HCT116 (cell line): ENCODE data around the gene PDLIM3. TPM values are rescaled to one million over a fixed set of nuclear protein-coding genes. Genes with fewer than 3 reads are reported as not detected.

ENCODE experiments used
- ATAC-seq: fragments of 200-7000 bp; cut with Tn5 transposase; 2 replicates; pipeline ENCODE4 v1.9.1; 2020; ENCODE audit warnings: mild to moderate bottlenecking, moderate library complexity
- BruUV-seq: library from RNA; stranded (reverse); fragments of 400-500 nt; replicated peaks from 2 replicates; lab custom pipeline; 2021; lab: Mats Ljungman, UMichigan
- CTCF ChIA-PET: fragments of 300-600 bp; sonication (Branson Sonifier 250); formaldehyde crosslinking; loops from one replicate; lab custom pipeline; 2021; ENCODE audit warnings: antibody characterized with exemption; lab: Charles Lee
- POLR2A ChIA-PET: fragments of 300-600, 350-600 bp; sonication (Branson Sonifier 250); formaldehyde crosslinking; loops from one replicate; lab custom pipeline; 2021; ENCODE audit warnings: antibody characterized with exemption; lab: Charles Lee
- RAD21 ChIA-PET, 2 experiments: fragments of 300-600 bp; sonication (Branson Sonifier 250); formaldehyde crosslinking; loops; one replicate each; lab custom pipeline; 2023; ENCODE audit warnings: low total read pairs in 2 of 2; ENCODE audit not compliant: uncharacterized antibody in 2 of 2, unreplicated experiment in 2 of 2, low non-redundant PET in 1 of 2; lab: Charles Lee
- DNase-seq: peaks from one replicate; pipeline ENCODE4 v3.0.0-alpha.2; 2010; ENCODE audit warnings: low read depth, low spot score
- H2AFZ ChIP-seq: fragments of 200-600 bp; shearing (Covaris generic), sonication (generic); 2 replicates; pipeline ENCODE4 v1.6.1; 2017; ENCODE audit warnings: low read depth, mixed run types, mixed read lengths, antibody characterized with exemption, low read length; ENCODE audit not compliant: poor library complexity, severe bottlenecking
- H3K27ac ChIP-seq: 2 replicates; pipeline ENCODE4 v1.5.1; 2012; ENCODE audit warnings: low read depth, low read length
- H3K27me3 ChIP-seq: fragments of 200-600 bp; sonication (generic); 2 replicates; pipeline ENCODE4 v1.6.1; 2016; ENCODE audit warnings: mixed run types, low read length, mixed read lengths; ENCODE audit not compliant: insufficient read depth
- H3K36me3 ChIP-seq, 2 experiments: fragments of 200-500 bp in 1 of 2; fragments of 200-600 bp in 1 of 2; sonication (Bioruptor generic) in 1 of 2; sonication (generic) in 1 of 2; 2 replicates each; pipeline versions ENCODE4 v1.5.1 to v1.6.1; 2014 to 2016; ENCODE audit warnings: low read length in 2 of 2, inconsistent platforms in 1 of 2, mixed read lengths in 1 of 2, mixed run types in 1 of 2; ENCODE audit not compliant: insufficient read depth in 2 of 2, control insufficient read depth in 1 of 2
- H3K4me1 ChIP-seq, 2 experiments: fragments of 200-600 bp in 1 of 2; sonication (generic) in 1 of 2; 2 replicates each; pipeline versions ENCODE4 v1.5.1 to v1.6.1; 2012 to 2017; ENCODE audit warnings: low read length in 2 of 2, inconsistent platforms in 1 of 2, mild to moderate bottlenecking in 1 of 2, mixed read lengths in 1 of 2, mixed run types in 1 of 2, moderate library complexity in 1 of 2; ENCODE audit not compliant: insufficient read depth in 2 of 2, control insufficient read depth in 1 of 2
- H3K4me2 ChIP-seq: fragments of 200-600 bp; sonication (generic); 2 replicates; pipeline ENCODE4 v1.6.1; 2017; ENCODE audit warnings: mixed run types, low read length, mixed read lengths
- H3K4me3 ChIP-seq, 2 experiments: fragments of 200-600 bp in 1 of 2; sonication (generic) in 1 of 2; replicated peaks in 1 of 2; 2 replicates each; pipeline ENCODE4 v1.5.1; 2011 to 2016; ENCODE audit warnings: low read length in 2 of 2, control low read depth in 1 of 2, low read depth in 1 of 2, mild to moderate bottlenecking in 1 of 2, mixed read lengths in 1 of 2, mixed run types in 1 of 2
- H3K79me2 ChIP-seq: fragments of 200-600 bp; sonication (generic); 2 replicates; pipeline ENCODE4 v1.6.1; 2017; ENCODE audit warnings: mild to moderate bottlenecking, mixed run types, low read length, moderate library complexity, mixed read lengths; ENCODE audit not compliant: insufficient read depth
- H3K9ac ChIP-seq: fragments of 200-600 bp; sonication (generic); 2 replicates; pipeline ENCODE4 v1.6.1; 2016; ENCODE audit warnings: low read length, mixed read lengths
- H3K9me2 ChIP-seq: fragments of 200-600 bp; sonication (generic), shearing (Covaris generic); 2 replicates; pipeline ENCODE4 v1.6.1; 2017; ENCODE audit warnings: mixed run types, mild to moderate bottlenecking, moderate library complexity; ENCODE audit not compliant: insufficient read depth
- H3K9me3 ChIP-seq, 2 experiments: fragments of 200-500 bp in 1 of 2; fragments of 200-600 bp in 1 of 2; sonication (Bioruptor generic) in 1 of 2; sonication (generic) in 1 of 2; 2 replicates each; pipeline ENCODE4 v1.6.1; 2014 to 2017; ENCODE audit warnings: low read length in 2 of 2, mixed read lengths in 2 of 2, inconsistent platforms in 1 of 2, low read depth in 1 of 2, mild to moderate bottlenecking in 1 of 2, mixed run types in 1 of 2, moderate library complexity in 1 of 2; ENCODE audit not compliant: control insufficient read depth in 1 of 2, insufficient read depth in 1 of 2
- H4K20me1 ChIP-seq: fragments of 200-600 bp; sonication (generic), shearing (Covaris generic); 2 replicates; pipeline ENCODE4 v1.6.1; 2017; ENCODE audit warnings: mixed run types, mild to moderate bottlenecking, moderate library complexity; ENCODE audit not compliant: insufficient read depth
- ATF3 ChIP-seq: IDR thresholded peaks from 2 replicates; pipeline ENCODE4 v1.6.1; 2012
- CBX3 ChIP-seq: IDR thresholded peaks from 2 replicates; pipeline ENCODE4 v1.6.1; 2012; ENCODE audit warnings: low read depth
- CEBPB ChIP-seq: IDR thresholded peaks from 2 replicates; pipeline ENCODE4 v1.6.1; 2012; ENCODE audit warnings: low read depth
- ELF1 ChIP-seq: IDR thresholded peaks from 2 replicates; pipeline ENCODE4 v1.6.1; 2012; ENCODE audit warnings: low read depth, borderline replicate concordance
- EZH2 ChIP-seq: fragments of 200-600 bp; sonication (generic); IDR thresholded peaks from 2 replicates; pipeline ENCODE4 v1.6.1; 2017; ENCODE audit warnings: antibody characterized with exemption, mixed run types
- EZH2phosphoT487 ChIP-seq: fragments of 200-600 bp; IDR thresholded peaks from 2 replicates; pipeline ENCODE4 v1.6.1; 2018; ENCODE audit warnings: antibody characterized with exemption, borderline replicate concordance
- FOSL1 ChIP-seq: IDR thresholded peaks from 2 replicates; pipeline ENCODE4 v1.6.1; 2012; ENCODE audit warnings: low read depth
- JUND ChIP-seq: IDR thresholded peaks from 2 replicates; pipeline ENCODE4 v1.6.1; 2012
- POLR2AphosphoS5 ChIP-seq: IDR thresholded peaks from 2 replicates; pipeline ENCODE4 v1.6.1; 2011; ENCODE audit warnings: mild to moderate bottlenecking, low read depth, low read length, moderate library complexity
- RAD21 ChIP-seq: IDR thresholded peaks from 2 replicates; pipeline ENCODE4 v1.6.1; 2012; ENCODE audit warnings: low read depth, mild to moderate bottlenecking
- REST ChIP-seq: IDR thresholded peaks from 2 replicates; pipeline ENCODE4 v1.6.1; 2012; ENCODE audit warnings: low read depth
- SIN3A ChIP-seq: IDR thresholded peaks from 2 replicates; pipeline ENCODE4 v1.6.1; 2012; ENCODE audit warnings: low read depth
- SP1 ChIP-seq: IDR thresholded peaks from 2 replicates; pipeline ENCODE4 v1.6.1; 2012; ENCODE audit warnings: low read depth
- TCF7L2 ChIP-seq: IDR thresholded peaks from 2 replicates; pipeline ENCODE4 v1.7.0; 2011; ENCODE audit warnings: borderline replicate concordance, inconsistent platforms; ENCODE audit not compliant: insufficient read depth, insufficient read length; ENCODE audit errors: extremely low read depth
- YY1 ChIP-seq: IDR thresholded peaks from 2 replicates; pipeline ENCODE4 v1.6.1; 2011; ENCODE audit warnings: low read length, low read depth, moderate library complexity, mild to moderate bottlenecking; ENCODE audit not compliant: insufficient replicate concordance; ENCODE audit errors: extremely low read depth
- ZBTB33 ChIP-seq: IDR thresholded peaks from 2 replicates; pipeline ENCODE4 v1.6.1; 2011; ENCODE audit warnings: mild to moderate bottlenecking, low read length, moderate library complexity; ENCODE audit not compliant: insufficient replicate concordance; ENCODE audit errors: extremely low read depth
- ZFX ChIP-seq: fragments of 450-650 bp; IDR thresholded peaks from 2 replicates; pipeline ENCODE4 v1.6.1; 2017
- ZNF274 ChIP-seq: fragments of 200-500 bp; sonication (Bioruptor generic); IDR thresholded peaks from 2 replicates; pipeline ENCODE4 v1.6.1; 2014; ENCODE audit warnings: mild to moderate bottlenecking, low read depth, low read length, inconsistent platforms
- intact Hi-C: fragments of 100-400 bp; cut with micrococcal nuclease; formaldehyde crosslinking; loops from 2 replicates; pipeline ENCODE4 v1.10.0; 2022
- total RNA-seq: library from RNA; stranded (reverse); gene quantifications from one replicate; pipeline ENCODE4 v1.2.1, GENCODE V29; 2021; ENCODE audit not compliant: unreplicated experiment
- TF ChIP-seq, protein P1 (sequence below): IDR thresholded peaks from 2 replicates; pipeline ENCODE4 v1.6.1; 2012

PDLIM3 gene
- total RNA-seq, 1 experiment from 2014 or later = 11.5 TPM

- Histone ChIP-seq H3K9me3 (no peaks in the 10 kb centered on the region), H3K4me2 (no peak overlapping the region)
- no peak for ATAC-seq
- no peak for TF ChIP-seq YY1
- no peak for TF ChIP-seq REST
- TF ChIP-seq SIN3A = no peak
- no peak for TF ChIP-seq EZH2
- TF ChIP-seq, protein P1, sequence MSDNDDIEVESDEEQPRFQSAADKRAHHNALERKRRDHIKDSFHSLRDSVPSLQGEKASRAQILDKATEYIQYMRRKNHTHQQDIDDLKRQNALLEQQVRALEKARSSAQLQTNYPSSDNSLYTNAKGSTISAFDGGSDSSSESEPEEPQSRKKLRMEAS = no peak
- TF ChIP-seq ELF1 = no peak
- no peak for TF ChIP-seq FOSL1
- TF ChIP-seq RAD21 = no peak
- TF ChIP-seq EZH2phosphoT487 = no peak
- no peak for TF ChIP-seq POLR2AphosphoS5
- TF ChIP-seq CEBPB = no peak
- no peak for TF ChIP-seq ZBTB33
- no peak for TF ChIP-seq CBX3
- TF ChIP-seq TCF7L2 = no peak
- no peak for TF ChIP-seq JUND
- TF ChIP-seq ZFX = no peak
- no peak for TF ChIP-seq ZNF274
- TF ChIP-seq SP1 = no peak
- no peak for TF ChIP-seq ATF3
- TF ChIP-seq, all 23 proteins: peak for 0
- Histone ChIP-seq H3K79me2 (no peaks in the 10 kb centered on the region), H3K4me3 (no peak overlapping the region), H3K4me1 (no peaks in the 10 kb centered on the region), H4K20me1 (no peaks in the 10 kb centered on the region), H3K27ac (no peak overlapping the region), H2AFZ (no peak overlapping the region), H3K9me2 (no peaks in the 10 kb centered on the region), H3K9ac (no peak overlapping the region), H3K36me3 (no peaks in the 10 kb centered on the region), H3K27me3 (no peaks in the 10 kb centered on the region)
- ChIA-PET POLR2A (no interaction called here), CTCF (no interaction called here), RAD21 (no interaction called here)
- intact Hi-C loops = no loop called here
- DNase-seq = no peak
- no TSS peak for BruUV-seq
These were observed 21.1 kb downstream of the PDLIM3 start for GRCh38 chr4:185514182-185514697.
